NCI-H1105 treated with DMSO at 0.1 percent for 48 hours (cell line): Measurements from ENCODE around the gene RALB.
A peak's percentile ranks its signal among the peaks of the same experiment; 100 is the strongest.
"Not testable (repeated sequence)": the region's sequence is repeated elsewhere in the genome, so short reads cannot be mapped to it uniquely, and the experiment has no call there.

Experiments used
- DNase-seq: peaks from one replicate; lab custom pipeline; 2025; lab: John Stamatoyannopoulos, UW

Gene RALB

DNA sequence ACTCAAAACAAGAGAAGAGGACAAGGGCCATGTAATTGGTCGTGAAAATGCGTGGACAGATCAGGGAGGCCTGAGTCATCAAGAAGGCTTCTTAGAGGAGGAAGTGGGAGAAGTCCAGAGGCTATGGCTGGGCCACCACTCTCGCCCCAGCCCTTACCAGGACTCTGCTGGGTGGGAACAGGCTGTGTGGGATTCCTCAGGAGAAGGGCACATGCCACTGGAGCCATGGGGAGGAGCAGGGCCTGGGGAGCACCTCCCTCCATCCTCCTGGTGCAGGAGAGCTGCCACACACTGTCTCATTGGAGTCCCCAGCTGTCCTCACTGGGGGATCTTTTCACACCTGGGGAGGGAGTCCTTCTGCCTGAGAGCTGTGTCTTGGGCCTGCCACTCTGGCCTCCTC, 9.4 kb upstream of the RALB start:
- no peak for DNase-seq

- DNase-seq, result no peak
These were observed 8.6 kb upstream of the RALB start for GRCh38 chr2:120243875-120244553.

DNA sequence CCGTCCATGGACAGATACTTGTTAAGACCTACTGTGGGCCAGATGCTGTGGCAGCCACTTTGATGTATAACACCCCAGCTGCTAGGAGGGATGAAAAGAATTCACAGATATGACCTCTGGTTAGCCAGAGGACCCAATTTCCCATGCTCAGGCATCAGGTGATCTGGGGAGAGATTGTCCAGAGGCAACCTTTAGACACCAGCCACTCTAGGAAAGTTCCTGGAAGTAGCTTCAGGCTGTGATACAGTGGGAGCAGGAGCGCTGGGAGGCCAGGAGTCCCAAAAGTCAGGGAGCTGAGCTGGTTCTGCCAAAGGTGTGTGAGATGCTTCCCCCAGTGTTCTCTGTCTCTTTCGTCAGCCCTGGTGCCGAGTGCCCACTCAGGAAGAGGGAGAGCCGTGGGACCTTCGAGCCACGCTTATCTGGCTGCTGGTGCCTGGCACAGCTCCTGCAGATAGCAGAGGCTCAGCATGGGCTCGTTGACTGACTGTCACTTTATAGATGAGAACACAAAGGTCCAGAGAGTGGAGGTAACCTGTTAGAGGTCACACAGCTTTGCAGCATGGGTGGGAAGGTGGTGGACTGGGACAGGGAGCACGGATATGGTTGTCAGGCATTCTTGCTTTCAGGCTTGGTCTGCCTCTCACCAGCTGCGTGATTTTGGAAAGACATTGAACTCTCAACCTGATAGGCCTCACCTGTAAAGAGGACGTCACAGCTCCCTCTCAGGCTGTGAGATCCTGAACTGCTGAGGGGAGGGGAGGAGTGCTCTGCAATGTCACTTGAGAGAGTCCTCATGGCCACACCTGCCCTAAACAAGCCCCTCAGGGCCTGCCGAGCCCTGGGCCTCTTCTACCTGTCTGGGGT, 7.8 kb upstream of the RALB start:
- no peak for DNase-seq

GRCh38 chr2:120245520-120246332, 6.9 kb upstream of the RALB start:
- DNase-seq, result no peak

DNA sequence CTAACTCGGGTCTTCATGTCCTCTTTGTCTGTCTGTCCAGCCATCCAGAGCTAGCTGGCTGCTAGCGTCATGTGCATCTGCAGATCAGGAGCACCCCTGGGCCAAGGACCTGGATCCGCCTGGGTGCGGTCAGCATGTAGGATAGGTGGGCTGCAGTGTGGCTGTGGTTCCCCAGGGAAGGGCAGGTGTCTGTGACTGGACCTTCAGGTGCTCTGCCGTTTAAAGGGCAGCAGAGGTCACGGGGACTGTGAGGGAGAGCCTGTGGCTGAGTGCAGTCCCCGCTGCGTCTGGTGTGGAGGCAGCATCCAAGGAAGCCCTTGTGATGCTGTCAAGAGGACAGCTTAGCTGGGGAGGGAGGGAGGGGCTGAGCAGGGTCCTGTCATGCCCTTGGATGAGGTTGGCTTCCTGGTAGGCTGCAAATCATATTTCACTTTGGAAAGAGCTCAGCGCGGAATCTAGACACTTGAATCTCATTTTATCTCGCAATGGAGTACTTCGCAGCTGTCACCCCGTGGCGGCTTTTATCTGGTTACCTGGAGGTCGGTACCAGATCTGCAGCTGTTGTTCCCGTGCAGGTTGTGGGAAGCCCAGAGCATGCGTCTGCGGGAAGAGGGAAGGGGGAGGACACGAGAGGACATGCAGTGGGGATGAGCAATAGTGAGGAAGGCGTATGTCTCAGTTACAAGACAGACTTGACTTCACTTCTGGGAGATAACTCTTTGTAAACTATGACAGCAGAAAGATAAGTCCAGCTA, 5.9 kb upstream of the RALB start:
- peak; percentile 41 for DNase-seq

- no peak for DNase-seq
These were observed 4.8 kb upstream of the RALB start for GRCh38 chr2:120247851-120248250.

DNA sequence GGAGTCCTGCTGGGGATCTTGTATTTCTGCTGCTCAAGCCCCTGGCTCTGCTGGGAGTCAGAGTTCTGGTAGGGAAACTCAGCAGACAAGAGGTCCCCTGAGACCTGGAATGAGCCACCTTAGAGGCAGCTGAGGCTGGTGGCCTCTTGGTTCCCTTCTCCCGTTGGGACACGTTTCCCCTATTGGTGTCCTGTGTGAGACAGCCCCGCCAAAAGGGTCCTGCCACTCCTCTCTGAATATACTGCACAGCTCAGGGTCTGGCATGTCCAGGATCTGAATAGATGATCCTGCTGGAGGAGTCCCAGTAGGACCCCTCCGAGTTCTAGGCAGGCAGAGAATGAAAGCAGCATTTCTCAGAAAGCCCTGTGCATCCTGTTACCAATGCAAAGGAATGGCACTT, 2.0 kb upstream of the RALB start:
- no peak for DNase-seq

DNA sequence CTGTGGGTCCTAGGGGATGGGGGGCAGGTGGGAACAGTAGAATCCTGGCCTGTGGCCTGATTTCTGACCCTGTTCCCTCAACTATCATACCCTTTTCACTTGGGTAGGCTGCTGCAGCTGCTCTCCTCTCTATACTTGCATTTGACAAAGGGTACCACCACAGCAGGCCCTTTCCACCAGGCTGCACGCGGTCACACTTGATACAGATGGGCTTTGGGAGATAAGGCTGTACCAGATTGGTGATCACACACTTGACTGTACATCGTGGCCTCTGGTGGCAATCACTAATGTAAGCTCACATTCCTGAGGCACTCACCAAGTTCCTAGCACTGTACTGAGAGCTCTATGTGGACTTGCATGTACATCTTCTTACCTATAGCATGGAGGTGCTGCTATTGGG, 1.6 kb upstream of the RALB start:
- no peak for DNase-seq

DNA sequence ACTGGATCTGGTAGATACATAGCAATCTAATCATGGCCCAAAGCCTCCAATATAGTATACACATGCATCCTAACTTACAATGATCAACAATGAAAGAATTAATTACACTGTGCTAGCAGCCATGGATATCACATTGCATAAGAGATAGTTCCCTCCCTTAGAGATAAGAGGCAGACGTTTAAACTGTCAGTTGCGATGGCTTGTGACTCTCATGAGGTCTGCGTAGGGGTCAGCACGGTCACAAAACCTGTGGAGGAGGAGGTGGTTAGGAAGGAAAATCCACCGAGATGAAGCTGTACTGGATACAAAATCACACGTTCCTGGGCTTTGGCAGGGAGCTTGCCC, 800 bp upstream of the RALB start:
- no peak for DNase-seq

GRCh38 chr2:120253021-120253882, 600 bp downstream of the RALB start:
- DNase-seq, result peak; percentile 19

DNA sequence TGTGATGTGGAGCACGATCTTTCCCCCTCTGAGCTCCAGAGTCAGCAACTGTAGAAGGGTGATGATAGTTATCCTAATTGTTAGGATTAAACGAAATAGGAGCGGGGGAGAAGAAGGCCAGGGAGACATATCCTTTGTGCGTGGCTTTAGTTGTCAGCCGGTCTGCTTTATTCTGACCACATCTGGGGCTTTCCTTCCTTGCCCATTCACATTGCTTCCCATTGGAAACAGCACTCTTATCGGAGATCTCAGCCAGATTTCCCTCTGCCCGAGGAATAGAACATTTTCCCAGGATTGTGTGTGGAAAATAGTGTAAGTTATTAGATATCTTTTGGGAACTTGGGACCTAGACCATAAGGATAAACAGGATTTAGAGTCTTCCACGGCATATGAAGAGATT, 1.5 kb downstream of the RALB start:
- no peak for DNase-seq

DNA sequence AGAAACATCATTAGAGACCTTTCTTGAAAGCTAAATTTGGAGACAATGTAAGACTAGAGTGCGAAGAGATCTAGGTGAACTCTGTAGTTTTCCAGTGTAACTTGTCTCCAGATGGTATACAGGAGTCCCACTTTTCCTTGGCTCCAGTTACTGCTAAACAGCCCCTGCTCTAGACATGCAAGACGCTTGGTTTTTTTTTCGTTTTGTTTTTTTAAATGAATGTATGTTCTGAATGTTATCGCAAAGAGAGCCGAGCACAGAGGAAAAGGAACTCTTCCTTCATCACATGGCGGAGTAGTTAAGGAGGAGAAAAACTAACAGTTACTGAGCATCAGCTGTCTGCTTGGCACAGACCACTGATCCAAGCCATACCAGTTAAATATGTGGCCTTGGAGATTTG, 2.4 kb downstream of the RALB start:
- no peak for DNase-seq

DNA sequence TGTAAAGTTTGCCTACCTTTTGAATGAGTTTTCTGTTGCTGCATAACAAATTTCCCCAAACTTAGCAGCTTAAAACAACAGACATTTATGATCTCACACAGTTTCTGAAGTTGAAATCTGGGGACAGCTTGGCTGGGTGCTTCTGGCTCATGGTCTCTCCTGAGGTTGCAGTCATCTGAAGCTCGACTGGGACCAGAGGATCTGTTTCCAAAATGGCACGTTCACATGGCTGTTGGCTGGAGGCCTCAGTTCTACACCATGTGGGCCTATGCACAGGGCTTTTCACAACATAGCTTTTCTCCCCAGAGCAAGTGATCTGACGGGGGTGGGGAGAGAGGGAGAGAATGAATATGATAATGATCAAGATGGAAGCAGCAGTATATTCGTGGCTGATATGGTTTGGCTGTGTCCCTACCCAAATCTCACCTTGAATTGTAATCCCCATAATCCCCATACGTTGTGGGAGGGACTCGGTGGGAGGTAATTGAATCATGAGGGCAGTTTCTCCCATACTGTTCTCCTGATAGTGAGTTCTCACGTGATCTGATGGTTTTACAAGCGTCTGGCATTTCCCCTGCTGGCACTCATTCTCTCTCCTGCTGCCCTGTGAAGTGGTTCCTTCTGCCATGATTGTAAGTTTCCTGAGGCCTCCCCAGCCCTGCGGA, 3.5 kb downstream of the RALB start:
- no peak for DNase-seq

- DNase-seq, result no peak
These were observed 4.0 kb downstream of the RALB start for GRCh38 chr2:120256651-120257000.

GRCh38 chr2:120257522-120257921, 4.9 kb downstream of the RALB start:
- DNase-seq, result peak; percentile 27

- no peak for DNase-seq
These were observed 5.5 kb downstream of the RALB start for GRCh38 chr2:120258196-120258595.

DNA sequence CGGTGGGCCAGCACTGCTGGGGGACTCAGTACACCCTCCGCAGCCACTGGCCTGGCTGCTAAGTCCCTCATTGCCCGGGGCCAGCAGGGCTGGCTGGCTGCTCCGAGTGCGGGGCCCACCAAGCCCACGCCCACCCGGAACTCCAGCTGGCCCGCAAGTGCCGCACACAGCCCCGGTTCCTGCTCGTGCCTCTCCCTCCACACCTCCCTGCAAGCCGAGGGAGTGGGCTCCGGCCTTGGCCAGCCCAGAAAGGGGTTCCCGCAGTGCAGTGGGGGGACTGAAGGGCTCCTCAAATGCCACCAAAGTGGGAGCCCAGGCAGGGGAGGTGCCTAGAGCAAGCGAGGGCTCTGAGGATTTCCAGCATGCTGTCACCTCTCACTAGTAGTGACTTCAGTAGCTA, 7.3 kb downstream of the RALB start:
- DNase-seq, result not testable (repeated sequence)

DNA sequence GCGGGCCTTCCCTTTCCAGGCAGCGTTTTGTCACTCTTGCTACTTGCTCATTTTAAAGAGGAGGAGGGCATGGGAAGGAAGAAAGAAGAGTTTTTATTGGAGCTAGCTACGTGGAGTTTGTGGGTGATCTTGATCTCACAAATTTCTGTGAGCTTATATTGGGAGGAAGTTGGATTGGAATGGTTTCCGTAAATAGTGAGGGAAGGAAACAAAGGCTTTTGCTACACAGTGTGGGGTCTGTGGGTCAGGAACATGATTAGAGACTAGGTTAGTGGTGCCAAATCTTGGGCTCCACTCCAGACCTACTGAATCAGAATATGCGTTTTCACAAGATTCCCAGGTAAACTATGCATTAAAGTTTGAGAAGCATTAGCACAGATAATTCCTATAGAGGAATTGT, 8.1 kb downstream of the RALB start:
- no peak for DNase-seq

GRCh38 chr2:120261387-120262006, 8.8 kb downstream of the RALB start:
- no peak for DNase-seq

- DNase-seq, result no peak
These were observed 9.5 kb downstream of the RALB start for GRCh38 chr2:120262150-120262549.
